Fibroblast of lung (primary cell): ENCODE results near the gene KLHL29.

ENCODE experiments used
- EZH2 ChIP-seq: IDR thresholded peaks from 2 replicates; pipeline ENCODE4 v1.5.1; 2012; ENCODE audit warnings: low read length, control low read depth, mild to moderate bottlenecking; ENCODE audit errors: missing control alignments
- TF ChIP-seq, protein P1 (sequence below), 2 donors: IDR thresholded peaks in 1 of 2; conservative IDR thresholded peaks in 1 of 2; 1 replicate in 1 of 2; 2 replicates in 1 of 2; pipeline ENCODE4 v1.5.1; 2011 to 2012; ENCODE audit warnings: low read length in 2 of 2, control low read depth in 1 of 2, inconsistent platforms in 1 of 2, low read depth in 1 of 2, mild to moderate bottlenecking in 1 of 2

- TF ChIP-seq EZH2, result no peak
- TF ChIP-seq, protein P1, sequence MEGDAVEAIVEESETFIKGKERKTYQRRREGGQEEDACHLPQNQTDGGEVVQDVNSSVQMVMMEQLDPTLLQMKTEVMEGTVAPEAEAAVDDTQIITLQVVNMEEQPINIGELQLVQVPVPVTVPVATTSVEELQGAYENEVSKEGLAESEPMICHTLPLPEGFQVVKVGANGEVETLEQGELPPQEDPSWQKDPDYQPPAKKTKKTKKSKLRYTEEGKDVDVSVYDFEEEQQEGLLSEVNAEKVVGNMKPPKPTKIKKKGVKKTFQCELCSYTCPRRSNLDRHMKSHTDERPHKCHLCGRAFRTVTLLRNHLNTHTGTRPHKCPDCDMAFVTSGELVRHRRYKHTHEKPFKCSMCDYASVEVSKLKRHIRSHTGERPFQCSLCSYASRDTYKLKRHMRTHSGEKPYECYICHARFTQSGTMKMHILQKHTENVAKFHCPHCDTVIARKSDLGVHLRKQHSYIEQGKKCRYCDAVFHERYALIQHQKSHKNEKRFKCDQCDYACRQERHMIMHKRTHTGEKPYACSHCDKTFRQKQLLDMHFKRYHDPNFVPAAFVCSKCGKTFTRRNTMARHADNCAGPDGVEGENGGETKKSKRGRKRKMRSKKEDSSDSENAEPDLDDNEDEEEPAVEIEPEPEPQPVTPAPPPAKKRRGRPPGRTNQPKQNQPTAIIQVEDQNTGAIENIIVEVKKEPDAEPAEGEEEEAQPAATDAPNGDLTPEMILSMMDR (conservative IDR thresholded peaks at IDR 0.05 in 1 of 2, IDR thresholded peaks at IDR 0.05 in 1 of 2; ENCODE audit: low read depth in 1 of 2, low read length in 2 of 2), result no peak
These were observed 137.9 kb downstream of the KLHL29 start for GRCh38 chr2:23522726-23523372.
